Activated T-cell treated with anti-CD3 and anti-CD28 coated beads, Interleukin-2, amount 50 U/mL, for 72 hours (primary cell): ENCODE measurements around the gene PYGM. TPM values are rescaled to one million over a fixed set of nuclear protein-coding genes. Genes with fewer than 3 reads are reported as not detected.
A peak's percentile ranks its signal among the peaks of the same experiment; 100 is the strongest.

Experiments used
- ATAC-seq, 2 donors: fragments of 150-1000 bp; cut with Tn5 transposase; replicated peaks in 1 of 2; 2 replicates each; pipeline ENCODE4 v1.10.0; 2021; ENCODE audit warnings: moderate library complexity in 2 of 2, mild to moderate bottlenecking in 1 of 2
- DNase-seq, 2 donors: peaks; one replicate each; pipeline ENCODE4 v3.0.0; 2021 to 2022; ENCODE audit warnings: mixed read lengths in 1 of 2
- H3K27ac Mint-ChIP-seq: one replicate; pipeline ENCODE4 v1.8.0; 2022; ENCODE audit warnings: mild to moderate bottlenecking, moderate library complexity, mixed read lengths
- H3K27me3 Mint-ChIP-seq: one replicate; pipeline ENCODE4 v1.8.0; 2022; ENCODE audit warnings: low read depth, mixed read lengths
- H3K36me3 Mint-ChIP-seq, 2 donors: one replicate each; pipeline ENCODE4 v1.8.0; 2022; ENCODE audit warnings: mixed read lengths in 2 of 2, mild to moderate bottlenecking in 1 of 2; ENCODE audit not compliant: insufficient read depth in 2 of 2
- H3K4me1 Mint-ChIP-seq: one replicate; pipeline ENCODE4 v1.8.0; 2022; ENCODE audit warnings: low read depth, mixed read lengths
- H3K4me3 Mint-ChIP-seq, 2 donors: one replicate each; pipeline ENCODE4 v1.8.0; 2022; ENCODE audit warnings: mild to moderate bottlenecking in 2 of 2, mixed read lengths in 2 of 2, moderate library complexity in 2 of 2
- H3K9me3 Mint-ChIP-seq, 2 donors: one replicate each; pipeline ENCODE4 v1.8.0; 2022; ENCODE audit warnings: mixed read lengths in 2 of 2
- total RNA-seq, 2 donors: library from RNA; stranded (reverse); gene quantifications; one replicate each; pipeline ENCODE4 v1.2.3, GENCODE V29; 2022

PYGM gene
- total RNA-seq, 2 donors from 2014 or later = 4.0 to 4.5 TPM

DNA sequence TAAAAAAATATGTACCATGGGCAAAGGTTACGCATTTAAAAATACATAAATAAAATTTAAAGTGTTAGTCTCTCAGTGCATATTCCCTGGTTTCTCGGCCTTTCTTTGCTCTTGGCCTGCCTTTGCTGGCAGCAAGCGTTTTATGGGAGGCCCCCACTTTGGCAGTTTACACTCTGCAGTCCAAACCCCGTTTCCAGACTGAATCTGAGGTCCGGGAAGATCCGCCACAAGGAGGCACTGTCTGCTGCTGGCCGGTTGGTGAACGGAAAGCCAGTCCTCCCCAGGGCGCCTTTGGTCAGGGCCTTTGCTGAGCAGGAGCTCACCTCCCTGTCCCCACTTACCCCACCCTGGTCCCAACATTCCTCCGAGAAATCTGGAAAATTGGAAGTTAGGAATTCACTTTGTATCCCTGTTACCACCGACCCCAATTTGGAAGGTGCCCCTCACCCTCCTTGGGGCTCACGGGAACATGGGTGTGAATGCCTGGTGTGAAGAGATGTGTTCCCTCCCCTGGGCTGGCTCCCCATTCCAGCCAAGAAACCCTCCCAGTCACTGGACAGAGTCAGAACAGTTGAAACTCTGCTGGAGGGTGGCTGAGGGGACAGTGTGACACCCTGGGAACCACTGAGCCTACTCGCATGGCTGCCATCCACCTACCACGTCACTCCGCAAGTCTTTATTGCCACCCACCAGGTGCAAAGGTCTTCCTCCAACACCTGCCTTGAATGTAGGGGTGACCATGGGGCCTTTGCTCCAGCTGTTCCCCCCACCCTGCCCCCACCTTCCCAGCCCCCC is 27.9 kb upstream of the PYGM start:
- peak; percentile 53 to 62 for ATAC-seq
- no peaks in the 10 kb centered on the region for H3K27me3 Mint-ChIP-seq
- H3K4me3 Mint-ChIP-seq = no peak overlapping the region
- H3K9me3 Mint-ChIP-seq = no peaks in the 10 kb centered on the region
- no peaks in the 10 kb centered on the region for H3K4me1 Mint-ChIP-seq
- no peak overlapping the region for H3K27ac Mint-ChIP-seq
- no peaks in the 10 kb centered on the region for H3K36me3 Mint-ChIP-seq
- DNase-seq = peak; percentile 60 to 63

DNA sequence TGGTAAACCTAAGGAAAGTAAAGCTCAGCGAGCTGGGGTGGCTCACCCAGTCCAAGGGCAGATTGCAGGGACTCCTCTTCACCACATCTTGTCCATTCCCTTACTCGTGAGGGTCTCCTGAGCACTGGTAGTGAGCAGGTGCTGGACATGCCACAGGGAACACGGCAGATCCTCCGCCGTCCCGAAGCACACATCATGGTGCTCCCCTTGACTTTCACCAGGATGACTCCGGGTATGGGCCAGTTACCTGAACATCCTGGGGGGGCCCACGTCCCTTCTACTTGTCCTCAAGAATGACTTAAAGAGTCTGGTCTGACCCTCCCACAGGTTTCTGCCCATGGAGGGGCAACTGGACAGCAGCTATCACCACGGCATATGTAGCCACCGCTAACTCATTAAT is 26.5 kb upstream of the PYGM start:
- H3K9me3 Mint-ChIP-seq = no peaks in the 10 kb centered on the region
- no peak overlapping the region for H3K4me3 Mint-ChIP-seq
- no peak overlapping the region for H3K27ac Mint-ChIP-seq
- DNase-seq = no peak
- H3K27me3 Mint-ChIP-seq = no peaks in the 10 kb centered on the region
- no peaks in the 10 kb centered on the region for H3K4me1 Mint-ChIP-seq
- no peaks in the 10 kb centered on the region for H3K36me3 Mint-ChIP-seq
- ATAC-seq = no peak

DNA sequence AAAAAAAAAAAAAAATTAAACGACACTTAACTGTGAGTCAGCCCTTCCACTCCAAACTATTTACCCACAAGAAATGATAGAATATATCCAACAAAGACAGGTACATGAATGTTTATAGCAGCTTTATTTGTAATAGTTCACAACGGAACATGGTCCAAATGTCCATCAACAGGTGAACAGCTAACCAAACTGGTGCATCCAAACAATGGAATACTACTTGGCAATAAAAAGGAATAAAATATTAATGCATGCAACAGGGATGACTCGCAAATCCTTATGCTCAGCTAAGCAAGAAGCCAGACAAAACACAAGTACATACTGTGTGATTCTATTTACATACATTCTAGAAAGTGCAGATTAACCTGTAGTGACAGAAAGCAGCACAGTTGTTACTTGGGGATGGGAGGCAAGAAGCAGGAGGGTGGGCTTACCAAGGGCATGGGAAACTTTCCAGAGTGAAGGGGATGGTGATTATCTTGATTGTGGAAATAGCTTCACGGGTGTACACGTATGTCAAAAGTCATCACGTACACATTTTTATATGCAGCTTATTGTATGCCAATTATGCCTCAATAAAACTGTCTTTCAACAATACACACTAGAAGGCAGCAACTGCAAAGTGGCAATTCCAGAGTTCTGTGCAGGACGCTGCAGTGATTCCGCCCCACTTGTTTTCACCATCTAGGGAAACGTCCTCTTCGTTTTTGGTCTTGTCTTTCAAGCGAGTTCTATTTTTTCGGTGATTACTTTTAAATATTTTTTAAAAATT is 25.2 kb upstream of the PYGM start:
- H3K27me3 Mint-ChIP-seq = no peaks in the 10 kb centered on the region
- H3K4me1 Mint-ChIP-seq = peaks cover 13% of the 10 kb centered on the region
- H3K36me3 Mint-ChIP-seq = no peaks in the 10 kb centered on the region
- H3K9me3 Mint-ChIP-seq = no peaks in the 10 kb centered on the region
- no peak overlapping the region for H3K4me3 Mint-ChIP-seq
- no peak for ATAC-seq
- peak overlapping the region; percentile 1 for H3K27ac Mint-ChIP-seq
- DNase-seq = no peak

DNA sequence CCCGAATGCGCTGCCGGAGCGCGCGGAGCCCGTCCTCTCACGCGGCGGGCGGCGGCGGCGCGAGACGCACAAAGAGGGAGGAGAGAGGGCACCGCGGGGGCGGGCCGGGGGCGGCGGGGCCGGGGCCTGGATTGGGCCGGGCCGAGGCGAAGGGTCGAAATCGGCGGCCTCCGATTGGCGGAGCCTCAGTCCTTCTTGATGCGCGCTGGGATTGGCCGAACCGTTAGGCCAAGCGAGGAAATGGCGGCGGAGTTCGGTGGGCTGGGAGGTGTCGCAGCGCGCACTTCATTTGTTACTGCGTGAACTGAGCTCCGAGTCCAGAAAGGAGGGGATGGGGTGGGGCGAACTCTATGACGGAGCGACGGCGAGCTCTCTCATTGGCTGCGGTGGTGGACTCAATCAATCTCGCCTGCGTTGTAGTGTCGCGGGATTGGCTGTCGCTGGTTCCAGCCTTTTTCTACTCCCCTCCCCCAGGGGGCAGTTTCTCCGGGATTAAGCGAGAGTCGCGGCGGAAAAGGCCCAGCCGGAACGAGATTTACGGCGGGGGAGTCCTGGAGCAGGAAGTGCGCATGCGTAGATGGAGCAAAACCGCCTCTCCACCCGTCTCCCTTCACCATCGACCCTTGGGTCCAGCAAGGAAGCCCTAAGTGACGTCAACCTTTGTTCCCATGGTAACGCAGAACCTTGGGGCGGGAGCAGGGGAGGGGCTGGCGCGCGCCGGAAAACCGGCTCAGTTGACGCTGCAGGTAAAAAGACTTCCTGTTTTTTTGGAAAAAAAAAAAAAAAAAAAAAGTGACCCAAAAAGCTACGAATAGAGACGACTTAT is 18.9 kb upstream of the PYGM start, which contains the start of gene SF1:
Gene SF1 (minus strand): TSS at position 70 of the 826 bp plus-strand sequence. CDS start 150 bp downstream, outside the sequence.
- Mint-ChIP-seq H3K27me3 (no peaks in the 10 kb centered on the region), H3K4me1 (peaks cover 63% of the 10 kb centered on the region), H3K36me3 (peaks cover 25 to 42% of the 10 kb centered on the region in 2 donors), H3K4me3 (peak within 1 kb of the TSS; percentile 94 to 99), H3K27ac (peak within 1 kb of the TSS; percentile 99), H3K9me3 (no peaks in the 10 kb centered on the region)
- DNase-seq (peak; percentile 99), ATAC-seq (peak; percentile 90)

DNA sequence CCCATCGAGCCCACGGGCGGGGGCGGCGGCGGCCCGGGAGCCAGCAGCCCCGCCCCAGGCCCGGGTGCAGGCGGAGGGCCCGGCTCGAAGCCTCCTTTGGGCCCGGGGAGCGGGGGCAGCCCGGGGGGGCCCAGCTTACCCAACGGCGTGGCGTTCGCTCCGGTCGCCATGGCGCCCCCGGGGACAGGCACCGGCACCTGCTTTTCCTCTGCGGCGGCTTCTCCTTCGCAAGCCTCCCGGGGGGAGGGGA is 18.4 kb upstream of the PYGM start:
- no peak for DNase-seq
- no peaks in the 10 kb centered on the region for H3K9me3 Mint-ChIP-seq

DNA sequence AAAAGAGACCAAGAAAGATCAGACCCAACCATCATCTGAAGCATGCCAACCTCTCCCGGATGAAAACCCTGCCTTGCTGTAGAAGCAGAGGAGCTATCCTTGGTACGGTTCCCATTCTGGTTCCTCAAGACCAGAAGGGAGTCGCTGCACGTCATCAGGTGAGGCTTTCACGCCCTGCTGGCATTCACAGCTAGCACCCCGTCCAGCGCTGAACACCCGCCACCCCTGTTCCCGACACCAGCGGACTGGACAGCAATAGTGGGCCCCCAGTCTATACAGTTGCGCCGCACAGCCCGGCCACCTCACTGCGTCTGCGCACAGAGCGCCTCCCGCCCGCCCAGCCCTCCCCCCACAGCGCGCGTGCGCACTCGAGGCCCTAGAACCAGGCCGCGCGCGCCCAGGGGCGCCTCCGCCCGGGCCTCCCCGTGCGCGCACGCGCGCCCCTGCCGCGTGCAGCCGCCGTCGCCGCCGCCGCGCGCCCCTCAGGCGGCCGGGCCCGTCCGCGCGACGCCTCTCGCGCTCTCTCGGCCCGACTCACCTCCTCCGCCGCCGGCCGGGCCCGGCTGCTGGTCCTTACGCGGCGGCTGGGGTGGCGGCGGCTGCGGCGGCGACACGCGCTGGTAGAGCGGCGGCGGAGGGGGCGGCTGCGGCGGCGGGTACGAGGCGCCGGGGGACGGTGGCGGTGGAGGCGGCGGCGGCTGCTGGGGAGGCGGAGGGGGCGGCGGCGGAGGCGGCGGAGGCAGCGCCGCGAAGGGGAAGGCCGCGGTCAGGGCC is 17.9 kb upstream of the PYGM start:
- peak overlapping the region; percentile 98 for H3K27ac Mint-ChIP-seq
- no peaks in the 10 kb centered on the region for H3K9me3 Mint-ChIP-seq
- H3K27me3 Mint-ChIP-seq = no peaks in the 10 kb centered on the region
- ATAC-seq (peak; percentile 4 to 16), DNase-seq (peak; percentile 84 to 89)
- H3K36me3 Mint-ChIP-seq = peaks cover 26 to 49% of the 10 kb centered on the region in 2 donors
- peak overlapping the region; percentile 94 to 99 for H3K4me3 Mint-ChIP-seq
- H3K4me1 Mint-ChIP-seq = peaks cover 74% of the 10 kb centered on the region

More for the DNA sequence above, 18.4 kb upstream of the PYGM start:
- H3K27ac Mint-ChIP-seq = no peak overlapping the region
- peak in 1 of 2 donors; percentile 1 for ATAC-seq
- peaks cover 26 to 48% of the 10 kb centered on the region in 2 donors for H3K36me3 Mint-ChIP-seq
- H3K27me3 Mint-ChIP-seq = no peaks in the 10 kb centered on the region
- H3K4me3 Mint-ChIP-seq = peak overlapping the region; percentile 91 to 94
- H3K4me1 Mint-ChIP-seq = peaks cover 69% of the 10 kb centered on the region

DNA sequence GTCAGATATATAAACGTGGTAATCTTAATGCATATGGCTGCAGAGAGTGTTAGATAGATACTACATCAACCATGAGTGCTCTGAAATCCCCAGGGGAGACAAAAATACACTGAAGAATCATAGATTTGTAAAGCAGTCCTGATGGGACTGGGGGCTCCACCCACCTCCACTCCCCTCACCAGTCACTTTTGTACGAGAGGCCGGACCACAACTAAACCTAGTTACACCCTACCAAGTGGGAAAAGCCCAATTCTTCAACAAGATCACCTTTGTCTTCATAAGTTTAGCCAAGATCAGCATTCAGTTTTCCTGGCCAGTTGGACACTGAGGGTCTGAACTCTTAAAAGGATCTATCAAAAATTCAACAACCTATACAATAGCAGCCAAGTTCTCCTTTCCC is 17.1 kb upstream of the PYGM start:
- ATAC-seq (no peak), DNase-seq (no peak)
- H3K36me3 Mint-ChIP-seq = peaks cover 26 to 57% of the 10 kb centered on the region in 2 donors
- H3K4me3 Mint-ChIP-seq = peak overlapping the region; percentile 94 to 99
- peaks cover 81% of the 10 kb centered on the region for H3K4me1 Mint-ChIP-seq
- H3K27me3 Mint-ChIP-seq = no peaks in the 10 kb centered on the region
- H3K9me3 Mint-ChIP-seq = no peaks in the 10 kb centered on the region
- H3K27ac Mint-ChIP-seq = peak overlapping the region; percentile 98

DNA sequence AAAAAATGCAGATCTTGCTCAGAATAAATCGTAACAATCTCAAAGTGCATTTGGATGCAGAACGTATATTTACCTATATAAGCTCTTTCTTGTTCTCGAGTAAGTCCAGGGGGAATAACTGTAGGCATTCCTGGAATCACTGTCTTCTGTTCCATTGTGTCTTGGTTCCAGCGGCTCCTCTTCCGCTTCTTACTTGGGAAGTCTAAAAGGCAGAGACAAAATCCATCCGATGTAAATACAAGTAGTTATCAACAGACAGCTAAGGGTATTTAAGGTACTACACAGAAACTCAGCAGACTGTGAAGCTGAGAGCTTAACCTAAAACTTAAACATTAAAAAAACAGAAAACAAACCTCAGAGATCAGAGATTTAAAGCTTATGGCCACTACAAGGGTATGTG is 16.7 kb upstream of the PYGM start:
- peaks cover 86% of the 10 kb centered on the region for H3K4me1 Mint-ChIP-seq
- H3K4me3 Mint-ChIP-seq = peak overlapping the region; percentile 94 to 99
- no peak for DNase-seq
- no peaks in the 10 kb centered on the region for H3K27me3 Mint-ChIP-seq
- no peaks in the 10 kb centered on the region for H3K9me3 Mint-ChIP-seq
- H3K36me3 Mint-ChIP-seq = peaks cover 26 to 61% of the 10 kb centered on the region in 2 donors
- peak overlapping the region; percentile 98 for H3K27ac Mint-ChIP-seq
- ATAC-seq = no peak

DNA sequence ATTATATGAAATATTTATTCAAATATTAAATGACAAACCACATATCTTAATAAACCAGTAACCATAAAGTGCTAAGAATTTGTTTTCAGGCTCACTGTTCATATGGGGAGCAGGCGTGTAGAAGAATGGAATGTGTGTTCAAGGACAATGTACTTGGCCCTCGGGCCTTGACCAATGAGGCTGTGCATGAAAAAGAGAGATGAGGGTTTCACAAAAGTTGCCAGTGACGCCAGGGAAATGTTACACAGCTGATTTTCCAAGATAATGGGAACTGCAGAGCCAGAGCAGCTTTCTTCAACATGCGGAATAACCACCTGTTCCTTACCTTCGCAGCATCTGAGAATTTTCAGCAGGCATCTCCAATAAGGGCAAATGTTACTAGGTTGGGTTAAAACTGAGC is 14.4 kb upstream of the PYGM start:
- DNase-seq = no peak
- H3K9me3 Mint-ChIP-seq = no peaks in the 10 kb centered on the region
- H3K4me3 Mint-ChIP-seq = peak overlapping the region in 1 of 2 donors; percentile 99
- peak overlapping the region; percentile 98 for H3K27ac Mint-ChIP-seq
- H3K4me1 Mint-ChIP-seq = peaks cover 84% of the 10 kb centered on the region
- peaks cover 35 to 77% of the 10 kb centered on the region in 2 donors for H3K36me3 Mint-ChIP-seq
- no peak for ATAC-seq
- H3K27me3 Mint-ChIP-seq = no peaks in the 10 kb centered on the region

DNA sequence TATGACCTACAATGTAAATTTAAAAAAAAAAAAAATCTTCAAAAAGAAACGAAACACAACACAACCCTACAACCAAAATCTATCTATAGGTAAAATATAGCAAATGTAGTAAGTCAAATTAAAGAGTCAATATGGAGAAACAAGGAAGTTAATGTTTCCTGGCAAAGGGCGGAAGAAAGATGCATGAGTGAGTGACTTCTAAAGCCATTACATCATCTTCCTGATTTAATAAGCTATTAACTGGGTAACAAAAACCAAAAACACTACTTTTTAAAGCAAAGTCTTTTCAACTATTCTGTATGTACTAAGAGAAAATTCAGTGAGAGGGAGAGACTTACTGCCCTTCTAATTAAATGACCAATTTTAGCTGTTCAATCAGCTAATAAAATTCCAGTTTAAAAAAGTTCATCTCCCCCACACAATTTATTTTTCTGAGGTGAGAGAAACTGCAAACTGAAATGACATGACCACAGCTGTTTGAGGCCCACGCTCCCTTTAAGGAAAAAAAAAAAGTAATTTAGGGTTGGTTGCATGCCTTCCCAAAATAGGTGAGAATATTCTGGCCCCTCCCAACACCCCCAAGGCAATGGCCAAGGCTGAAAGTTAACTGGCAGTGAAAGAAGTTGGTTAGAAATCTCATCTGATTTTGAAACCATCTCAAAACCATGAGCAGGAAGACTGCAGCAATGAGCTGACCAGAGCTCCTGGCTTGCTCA is 12.7 kb upstream of the PYGM start:
- ATAC-seq = no peak
- no peak for DNase-seq
- Mint-ChIP-seq H3K4me3 (peak overlapping the region; percentile 20 to 70), H3K4me1 (peaks cover 96% of the 10 kb centered on the region), H3K27ac (peak overlapping the region; percentile 97), H3K36me3 (peaks cover 37 to 91% of the 10 kb centered on the region in 2 donors), H3K9me3 (no peaks in the 10 kb centered on the region), H3K27me3 (no peaks in the 10 kb centered on the region)

DNA sequence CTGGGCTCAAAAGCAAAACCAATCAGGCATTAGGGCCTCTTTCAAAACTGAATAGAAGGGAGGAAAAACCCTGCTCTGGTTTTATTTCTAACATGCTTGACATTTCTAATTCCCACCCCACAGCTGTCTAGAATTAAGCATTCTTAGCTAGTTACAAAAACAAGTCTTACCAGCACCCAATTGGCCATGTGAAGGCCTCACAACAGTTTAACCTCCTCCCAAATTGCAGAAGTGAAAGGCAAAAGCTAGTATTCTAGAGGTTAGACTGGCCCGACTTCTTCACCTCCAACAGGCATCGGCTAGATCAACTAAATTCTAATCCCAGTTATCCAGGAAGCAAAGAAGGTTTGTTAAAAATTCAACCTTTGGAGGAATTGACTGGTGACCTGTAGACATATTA is 12.1 kb upstream of the PYGM start:
- peaks cover 31 to 89% of the 10 kb centered on the region in 2 donors for H3K36me3 Mint-ChIP-seq
- H3K4me1 Mint-ChIP-seq = peaks cover 96% of the 10 kb centered on the region
- ATAC-seq (no peak), DNase-seq (no peak)
- peak overlapping the region; percentile 20 to 70 for H3K4me3 Mint-ChIP-seq
- H3K9me3 Mint-ChIP-seq = no peaks in the 10 kb centered on the region
- peak overlapping the region; percentile 97 for H3K27ac Mint-ChIP-seq
- H3K27me3 Mint-ChIP-seq = no peaks in the 10 kb centered on the region

DNA sequence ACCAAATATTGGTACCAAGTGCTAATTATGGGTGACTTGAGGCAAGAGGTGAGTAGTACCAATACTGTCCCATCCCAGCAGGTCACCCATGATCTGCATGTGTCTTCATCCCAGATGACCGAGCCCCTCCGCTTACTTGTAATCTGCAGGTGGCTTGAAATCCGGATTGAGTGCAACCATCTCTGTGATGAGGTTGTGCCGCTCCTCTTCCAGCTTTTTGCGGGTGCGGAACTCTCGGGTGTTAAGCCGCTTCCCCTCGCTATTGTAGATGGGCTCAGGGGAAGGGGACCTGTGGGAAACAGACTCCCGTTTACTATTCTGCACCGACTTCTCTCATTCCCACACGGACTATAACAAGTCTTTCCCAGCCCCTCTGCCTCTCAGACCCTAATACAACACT is 10.3 kb upstream of the PYGM start:
- Mint-ChIP-seq H3K9me3 (no peaks in the 10 kb centered on the region), H3K27ac (peak overlapping the region; percentile 97), H3K4me1 (peaks cover 91% of the 10 kb centered on the region), H3K4me3 (no peak overlapping the region), H3K27me3 (no peaks in the 10 kb centered on the region), H3K36me3 (peaks cover 22 to 77% of the 10 kb centered on the region in 2 donors)
- ATAC-seq = no peak
- no peak for DNase-seq
